PC-9 (cell line): ENCODE measurements around the gene QARS1.

Experiments used
- CTCF ChIP-seq: fragments of 200-600 bp; sonication (generic); conservative IDR thresholded peaks from 2 replicates; pipeline ENCODE4 v1.6.1; 2017; ENCODE audit warnings: mixed run types, antibody characterized with exemption, mild to moderate bottlenecking, moderate library complexity
- EZH2 ChIP-seq: fragments of 200-600 bp; sonication (generic); IDR thresholded peaks from 2 replicates; pipeline ENCODE4 v1.8.0; 2017; ENCODE audit warnings: antibody characterized with exemption, low read depth

DNA sequence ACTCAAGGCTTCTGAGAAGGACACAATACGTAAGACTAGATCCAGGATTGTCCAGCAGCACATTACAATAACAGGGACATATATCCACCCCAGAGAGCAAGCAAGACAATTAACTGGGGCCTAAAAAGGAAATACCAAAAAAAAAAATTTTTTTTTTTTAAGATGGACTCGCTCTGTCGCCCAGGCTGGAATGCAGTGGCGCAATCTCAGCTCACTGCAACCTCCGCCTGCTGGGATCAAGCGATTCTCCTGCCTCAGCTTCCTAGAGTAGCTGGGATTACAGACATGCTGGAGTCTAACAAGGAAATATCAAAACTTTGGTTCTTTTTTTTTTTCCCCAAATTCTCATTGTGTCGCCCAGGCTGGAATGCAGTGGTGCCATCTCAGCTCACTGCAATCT, 46.5 kb downstream of the QARS1 start:
- no peak for TF ChIP-seq CTCF
- no peak for TF ChIP-seq EZH2
